ENCODE measurements around the gene GABRB2. TPM values are rescaled to one million over a fixed set of nuclear protein-coding genes. Genes with fewer than 3 reads are reported as not detected.

GABRB2 gene
- total and polyA plus RNA-seq, 2 of the 13 experiments (the other 11 are each of a cell fraction or from before 2014, with no cell fraction given) = 0.01 TPM; not detected in 1

- POLR2A ChIA-PET = no interaction called here
- no peak for FAIRE-seq
Observed at GRCh38 chr5:161295721-161296250, 250.7 kb downstream of the GABRB2 start.

More at GRCh38 chr5:161295721-161296250, 250.7 kb downstream of the GABRB2 start:
- H3K79me2 ChIP-seq (ENCODE audit: insufficient read depth, low read length) = no peaks in the 10 kb centered on the region
- no peaks in the 10 kb centered on the region for H3K27me3 ChIP-seq (ENCODE audit: control insufficient read depth in 1 of 2, insufficient read depth in 2 of 2, low read length in 2 of 2)
- in situ Hi-C loops (cut with HindIII; ENCODE audit: extremely low pct_ligation_motif_present, low pct_unique_long_range_greater_than_20kb) (no loop called here), intact Hi-C loops (cut with micrococcal nuclease; ENCODE audit: unreplicated experiment) (no loop called here)
- no peak overlapping the region for H3K4me2 ChIP-seq (ENCODE audit: low read depth, low read length)
- BruUV-seq (replicated peaks) = no TSS peak
- no peak for ATAC-seq
- no peak overlapping the region for H3K9ac ChIP-seq (ENCODE audit: insufficient read depth, low read depth, low read length)
- DNase-seq (ENCODE audit: low spot score) = no peak
- no peaks in the 10 kb centered on the region for H3K9me3 ChIP-seq (ENCODE audit: low read length)
- H3K27ac ChIP-seq (ENCODE audit: extremely low read length, insufficient read depth, low read length) = no peak overlapping the region
- no peak overlapping the region for H2AFZ ChIP-seq (ENCODE audit: low read length)
- CTCF ChIA-PET (ENCODE audit: low intra/inter-chr PET ratio, low total read pairs) = no interaction called here
- no peaks in the 10 kb centered on the region for H3K36me3 ChIP-seq (replicated peaks in 1 of 2; ENCODE audit: control insufficient read depth in 1 of 2, insufficient read depth in 2 of 2, low read length in 2 of 2)
- H3K4me3 ChIP-seq (replicated peaks in 1 of 3; ENCODE audit: insufficient read depth in 1 of 3, low read depth in 2 of 3, low read length in 3 of 3) = no peak overlapping the region
- TF ChIP-seq SOX5 (CRISPR knock-in tag; IDR thresholded peaks at IDR 0.05; ENCODE audit: borderline replicate concordance) (no peak), SUZ12 (IDR thresholded peaks at IDR 0.05; ENCODE audit: low read depth, low read length) (no peak), TRIM24 (CRISPR knock-in tag; IDR thresholded peaks at IDR 0.05) (no peak), ATF1 (CRISPR knock-in tag; IDR thresholded peaks at IDR 0.05) (no peak), ZNF205 (CRISPR knock-in tag; IDR thresholded peaks at IDR 0.05) (no peak), BRCA1 (CRISPR knock-in tag; IDR thresholded peaks at IDR 0.05) (no peak), TAF1 (CRISPR knock-in tag; IDR thresholded peaks at IDR 0.05) (no peak), NR2F1 (CRISPR knock-in tag; IDR thresholded peaks at IDR 0.05) (no peak), ZMAT5 (CRISPR knock-in tag; IDR thresholded peaks at IDR 0.05; ENCODE audit: borderline replicate concordance, low read depth) (no peak), ZNF790 (CRISPR knock-in tag; IDR thresholded peaks at IDR 0.05; ENCODE audit: borderline replicate concordance) (no peak), BRD4 (CRISPR knock-in tag; IDR thresholded peaks at IDR 0.05) (no peak), FOXM1 (CRISPR knock-in tag; IDR thresholded peaks at IDR 0.05) (no peak), ZNF225 (CRISPR knock-in tag; IDR thresholded peaks at IDR 0.05) (no peak), MTA3 (CRISPR knock-in tag; IDR thresholded peaks at IDR 0.05) (no peak), ATF2 (CRISPR knock-in tag; IDR thresholded peaks at IDR 0.05) (no peak), LBX2 (CRISPR knock-in tag; IDR thresholded peaks at IDR 0.05; ENCODE audit: borderline replicate concordance) (no peak), BCL3 (CRISPR knock-in tag; IDR thresholded peaks at IDR 0.05) (no peak), ZFP36L2 (CRISPR knock-in tag; IDR thresholded peaks at IDR 0.05) (no peak), USF2 (IDR thresholded peaks at IDR 0.05; ENCODE audit: low read depth, low read length) (no peak), USF2 (CRISPR knock-in tag; IDR thresholded peaks at IDR 0.05; ENCODE audit: borderline replicate concordance) (no peak), E2F5 (CRISPR knock-in tag; conservative IDR thresholded peaks at IDR 0.05) (no peak)
- H4K20me1 ChIP-seq (ENCODE audit: insufficient read depth, low read length) = no peaks in the 10 kb centered on the region
- no peaks in the 10 kb centered on the region for H3K4me1 ChIP-seq (ENCODE audit: insufficient read depth, low read length)
